HFF-Myc (cell line): Measurements from ENCODE around the gene CAMKK2.
"Not testable (repeated sequence)": the region's sequence is repeated elsewhere in the genome, so short reads cannot be mapped to it uniquely, and the experiment has no call there.

ENCODE experiments used
- DNase-seq: peaks from one replicate; pipeline ENCODE4 v3.0.0-alpha.2; 2011; ENCODE audit warnings: low read depth; ENCODE audit errors: extremely low read depth
- H3K4me3 ChIP-seq: replicated peaks from 2 replicates; pipeline ENCODE4 v1.5.1; 2011; ENCODE audit warnings: low read depth, mild to moderate bottlenecking, control low read depth, low read length
- CTCF ChIP-seq: IDR thresholded peaks from 2 replicates; pipeline ENCODE4 v1.5.1; 2012; ENCODE audit warnings: mild to moderate bottlenecking, low read depth, low read length, control low read depth; ENCODE audit errors: missing control alignments

CAMKK2 gene

GRCh38 chr12:121230538-121230907 is 66.0 kb downstream of the CAMKK2 start:
- no peak overlapping the region for H3K4me3 ChIP-seq
- TF ChIP-seq CTCF, result no peak
- no peak for DNase-seq

- not testable (repeated sequence) for H3K4me3 ChIP-seq
- DNase-seq, result peak; percentile 47
- peak; percentile 93 for TF ChIP-seq CTCF
Observed at GRCh38 chr12:121229826-121230537, 66.5 kb downstream of the CAMKK2 start.

- no peak for DNase-seq
- TF ChIP-seq CTCF, result no peak
- H3K4me3 ChIP-seq, result no peak overlapping the region
Observed at GRCh38 chr12:121228919-121229665, 67.4 kb downstream of the CAMKK2 start.

GRCh38 chr12:121227294-121227693 is 69.2 kb downstream of the CAMKK2 start:
- DNase-seq, result no peak
- no peak overlapping the region for H3K4me3 ChIP-seq
- TF ChIP-seq CTCF, result no peak

- DNase-seq, H3K4me3 ChIP-seq: not testable (repeated sequence)
Observed at GRCh38 chr12:121226871-121227270, 69.6 kb downstream of the CAMKK2 start.

GRCh38 chr12:121226399-121226798 is 70.1 kb downstream of the CAMKK2 start:
- no peak for TF ChIP-seq CTCF
- no peak for DNase-seq

GRCh38 chr12:121224591-121224990 is 71.9 kb downstream of the CAMKK2 start:
- no peak for DNase-seq
- no peak for TF ChIP-seq CTCF
- no peak overlapping the region for H3K4me3 ChIP-seq

More at GRCh38 chr12:121226399-121226798, 70.1 kb downstream of the CAMKK2 start:
- no peak overlapping the region for H3K4me3 ChIP-seq
